ENCODE measurements around the gene CDH4. TPM values are rescaled to one million over a fixed set of nuclear protein-coding genes. Genes with fewer than 3 reads are reported as not detected.

Gene CDH4
- total and polyA plus RNA-seq, 2 donors (not counting 3 experiments of a cell fraction or from before 2014, with no cell fraction given), result 0.17 to 0.51 TPM

GRCh38 chr20:61813791-61814190 is 561.7 kb downstream of the CDH4 start:
- H2AFZ ChIP-seq (ENCODE audit: low read depth, low read length), result no peak overlapping the region
- no peak for TF ChIP-seq JUN (IDR thresholded peaks at IDR 0.05; ENCODE audit: borderline replicate concordance, insufficient read depth, insufficient read length, low read depth)
- TF ChIP-seq POLR2A (IDR thresholded peaks at IDR 0.05; ENCODE audit: low read depth, low read length), result no peak
- TF ChIP-seq CTCF (IDR thresholded peaks at IDR 0.05; ENCODE audit: extremely low read depth in 1 of 2, insufficient read depth in 1 of 2, low read depth in 1 of 2, low read length in 2 of 2), result no peak
- TF ChIP-seq EZH2 (IDR thresholded peaks at IDR 0.05; ENCODE audit: borderline replicate concordance, low read depth, low read length, severe bottlenecking), result no peak
- TF ChIP-seq GATA2 (IDR thresholded peaks at IDR 0.05; ENCODE audit: insufficient read depth, insufficient read length, low read depth, low read length), result no peak
- TF ChIP-seq MYC (IDR thresholded peaks at IDR 0.05; ENCODE audit: low read depth, low read length), result no peak
- TF ChIP-seq POLR2AphosphoS5 (IDR thresholded peaks at IDR 0.05; ENCODE audit: insufficient read depth, low read depth, low read length), result no peak
- TF ChIP-seq FOS (IDR thresholded peaks at IDR 0.05; ENCODE audit: borderline replicate concordance, insufficient read depth, low read length), result no peak
- no peak for TF ChIP-seq MAX (IDR thresholded peaks at IDR 0.05; ENCODE audit: insufficient read depth, insufficient read length)
- H3K9me3 ChIP-seq (replicated peaks; ENCODE audit: control insufficient read depth, insufficient read depth, low read length), result no peaks in the 10 kb centered on the region
- BruUV-seq (replicated peaks), result no TSS peak
- dilution Hi-C loops (cut with MboI; ENCODE audit: extremely low pct_ligation_motif_present, low sequenced_read_pairs) (no loop called here), intact Hi-C loops (cut with micrococcal nuclease) (no loop called here)
- no peak overlapping the region for H3K4me3 ChIP-seq (replicated peaks in 1 of 3; ENCODE audit: insufficient read depth in 1 of 3, low read depth in 1 of 3, low read length in 3 of 3)
- H3K4me2 ChIP-seq (ENCODE audit: insufficient read depth, low read length), result no peak overlapping the region
- no peaks in the 10 kb centered on the region for H3K36me3 ChIP-seq (ENCODE audit: control insufficient read depth in 2 of 2, extremely low read depth in 1 of 2, insufficient read depth in 2 of 2, low read length in 2 of 2)
- H3K27ac ChIP-seq (ENCODE audit: insufficient read depth, low read depth, low read length), result no peak overlapping the region
- no peaks in the 10 kb centered on the region for H3K4me1 ChIP-seq (ENCODE audit: control insufficient read depth, extremely low read depth, insufficient read depth, low read length)
- no peaks in the 10 kb centered on the region for H3K79me2 ChIP-seq (ENCODE audit: control insufficient read depth, insufficient read depth, low read length)
- no peaks in the 10 kb centered on the region for H3K9me1 ChIP-seq (replicated peaks; ENCODE audit: control insufficient read depth, extremely low read depth, insufficient read depth, low read length)
- FAIRE-seq (no peak), DNase-seq (ENCODE audit: low read depth, low spot score) (no peak)
- CTCF ChIA-PET, result no interaction called here
- H3K27me3 ChIP-seq (ENCODE audit: control insufficient read depth in 2 of 2, insufficient read depth in 2 of 2, low read length in 2 of 2), result no peaks in the 10 kb centered on the region
- H3K9ac ChIP-seq (replicated peaks; ENCODE audit: extremely low read depth, insufficient read depth, low read length), result no peak overlapping the region
- no peaks in the 10 kb centered on the region for H4K20me1 ChIP-seq (replicated peaks; ENCODE audit: control insufficient read depth, extremely low read depth, insufficient read depth, low read length)
- POLR2A ChIA-PET, result no interaction called here

Measured in endothelial cell of umbilical vein (primary cell).